ENCODE measurements around the gene STAG3.

GRCh38 chr7:100155553-100156317 lies 22.0 kb upstream of the STAG3 start:
- no peak for TF ChIP-seq POLR2A (IDR thresholded peaks at IDR 0.05; ENCODE audit: low read length)
- no peak for TF ChIP-seq GATA1 (IDR thresholded peaks at IDR 0.05; ENCODE audit: low read depth, low read length)
